K562 (cell line): ENCODE results near the gene TFPI. TPM values are rescaled to one million over a fixed set of nuclear protein-coding genes. Genes with fewer than 3 reads are reported as not detected.

Experiments used
- CCAR2 ChIP-seq: fragments of 200-400 bp; formaldehyde crosslinking; IDR thresholded peaks from 2 replicates; pipeline ENCODE4 v1.6.1; 2017; ENCODE audit warnings: mild to moderate bottlenecking, low read depth, low read length
- GMEB1 ChIP-seq: fragments of 250-450 bp; sonication (Bioruptor Pico); IDR thresholded peaks from 2 replicates; pipeline ENCODE4 v1.4.0; 2020; ENCODE audit warnings: mild to moderate bottlenecking
- HIVEP1 ChIP-seq: fragments of 250-450 bp; sonication (Bioruptor Pico); IDR thresholded peaks from 2 replicates; pipeline ENCODE4 v1.4.0; 2020; ENCODE audit warnings: mild to moderate bottlenecking
- HMG20B ChIP-seq: fragments of 250-450 bp; sonication (Bioruptor Pico); IDR thresholded peaks from 2 replicates; pipeline ENCODE4 v1.5.0; 2021; ENCODE audit warnings: mild to moderate bottlenecking
- KDM2B ChIP-seq: fragments of 250-450 bp; sonication (Bioruptor Pico); IDR thresholded peaks from 2 replicates; pipeline ENCODE4 v1.8.0; 2021; ENCODE audit warnings: mild to moderate bottlenecking, moderate library complexity
- PCBP1 ChIP-seq: fragments of 200-400 bp; formaldehyde crosslinking; IDR thresholded peaks from 2 replicates; pipeline ENCODE4 v1.6.1; 2018; ENCODE audit warnings: mild to moderate bottlenecking, low read depth, low read length; ENCODE audit not compliant: poor library complexity, severe bottlenecking
- PHB ChIP-seq: fragments of 250-450 bp; sonication (Bioruptor Pico); IDR thresholded peaks from 2 replicates; pipeline ENCODE4 v1.5.0; 2021
- POLR3G ChIP-seq: IDR thresholded peaks from 2 replicates; pipeline ENCODE4 v1.6.1; 2011; ENCODE audit not compliant: insufficient read length, insufficient replicate concordance; ENCODE audit errors: extremely low read depth
- ZNF696 ChIP-seq: fragments of 250-450 bp; sonication (Bioruptor Pico); conservative IDR thresholded peaks from 2 replicates; pipeline ENCODE4 v1.4.0; 2020; ENCODE audit warnings: mild to moderate bottlenecking, moderate library complexity
- ZNF766 ChIP-seq: fragments of 200-800 bp; sonication (Bioruptor generic); conservative IDR thresholded peaks from 2 replicates; pipeline ENCODE4 v1.6.1; 2016; ENCODE audit warnings: missing genetic modification characterization, missing compliant biosample characterization
- polyA plus RNA-seq, 8 experiments: library from polyadenylated mRNA; depleted of rRNA in 4 of 8; stranded (reverse) in 5 of 8; unstranded in 3 of 8; fragments of >200 nt; fragmentation: Nextera tagmentation in 2 of 8; fragmentation: Illumina TruSeq in 1 of 8; extraction: Ambion mirVana in 2 of 8; extraction: Trizol in 1 of 8; gene quantifications; 2 replicates each; pipeline versions ENCODE4 v1.2.1 to v1.2.3, GENCODE V29; 2011 to 2014; ENCODE audit warnings: inconsistent platforms in 1 of 8, missing spikeins in 1 of 8
- total RNA-seq, 7 experiments: library from RNA; depleted of rRNA in 6 of 7; stranded (reverse); fragments of >200 nt in 6 of 7; fragmentation: Illumina TruSeq in 2 of 7; extraction: Trizol in 2 of 7; gene quantifications; 2 replicates each; pipeline versions ENCODE4 v1.2.1 to v1.2.3, GENCODE V29; 2011 to 2021; ENCODE audit warnings: low replicate concordance in 1 of 7
- TF ChIP-seq, protein P1 (sequence below), 2 experiments: fragments of 150-350 bp in 1 of 2; IDR thresholded peaks; 2 replicates each; pipeline ENCODE4 v1.6.1; 2012 to 2016; ENCODE audit warnings: low read depth in 2 of 2, low read length in 2 of 2, mild to moderate bottlenecking in 1 of 2, moderate library complexity in 1 of 2
- TF ChIP-seq, protein P2 (sequence below): fragments of 450-650 bp; formaldehyde crosslinking; IDR thresholded peaks from 2 replicates; pipeline ENCODE4 v1.4.0; 2020; ENCODE audit warnings: mild to moderate bottlenecking, moderate library complexity
- TF ChIP-seq, protein P3 (sequence below): sonication (generic); formaldehyde crosslinking; IDR thresholded peaks from 2 replicates; pipeline ENCODE4 v1.8.0; 2023; ENCODE audit warnings: missing genetic modification reagents, mild to moderate bottlenecking, borderline replicate concordance

Gene TFPI
- total and polyA plus RNA-seq, 9 of the 15 experiments (the other 6 are each of a cell fraction or from before 2014, with no cell fraction given): 53.5 to 219 (median 100) TPM

DNA sequence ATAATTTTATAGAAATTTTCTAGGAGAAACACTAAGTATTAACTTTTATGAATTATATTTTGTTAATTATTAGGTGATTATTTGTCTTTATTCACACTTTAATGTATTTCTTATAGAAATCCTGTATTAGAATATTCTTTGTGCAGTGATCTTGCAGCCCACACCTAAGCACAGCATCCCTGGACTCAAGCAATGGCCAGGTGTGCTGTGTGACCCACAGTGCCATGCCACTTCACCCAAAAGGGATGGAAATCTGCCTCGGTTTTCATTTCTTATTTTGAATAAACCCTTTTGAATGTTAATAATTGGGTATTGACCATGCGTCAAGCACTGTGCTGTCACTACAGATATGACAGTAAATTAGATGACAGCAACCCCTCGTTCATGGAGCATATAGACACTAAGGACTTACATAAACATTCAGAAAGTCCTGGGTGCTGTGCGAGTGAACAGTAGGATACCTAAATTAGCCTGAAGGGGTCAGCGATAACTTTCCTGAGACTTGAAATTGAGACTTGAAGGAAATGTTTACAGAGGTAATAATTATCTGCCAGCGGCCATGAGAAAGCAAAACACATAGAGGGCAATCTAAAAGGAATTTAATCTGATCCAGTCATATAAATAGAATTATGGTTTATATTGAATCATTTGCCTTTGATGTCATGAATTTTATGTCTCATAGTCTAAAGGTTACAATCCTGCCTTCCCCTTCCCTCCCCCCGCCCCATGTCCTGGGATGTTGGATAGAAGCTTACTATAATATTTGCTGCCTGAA is 53.5 kb downstream of the TFPI start (continued):
- TF ChIP-seq, protein P1, sequence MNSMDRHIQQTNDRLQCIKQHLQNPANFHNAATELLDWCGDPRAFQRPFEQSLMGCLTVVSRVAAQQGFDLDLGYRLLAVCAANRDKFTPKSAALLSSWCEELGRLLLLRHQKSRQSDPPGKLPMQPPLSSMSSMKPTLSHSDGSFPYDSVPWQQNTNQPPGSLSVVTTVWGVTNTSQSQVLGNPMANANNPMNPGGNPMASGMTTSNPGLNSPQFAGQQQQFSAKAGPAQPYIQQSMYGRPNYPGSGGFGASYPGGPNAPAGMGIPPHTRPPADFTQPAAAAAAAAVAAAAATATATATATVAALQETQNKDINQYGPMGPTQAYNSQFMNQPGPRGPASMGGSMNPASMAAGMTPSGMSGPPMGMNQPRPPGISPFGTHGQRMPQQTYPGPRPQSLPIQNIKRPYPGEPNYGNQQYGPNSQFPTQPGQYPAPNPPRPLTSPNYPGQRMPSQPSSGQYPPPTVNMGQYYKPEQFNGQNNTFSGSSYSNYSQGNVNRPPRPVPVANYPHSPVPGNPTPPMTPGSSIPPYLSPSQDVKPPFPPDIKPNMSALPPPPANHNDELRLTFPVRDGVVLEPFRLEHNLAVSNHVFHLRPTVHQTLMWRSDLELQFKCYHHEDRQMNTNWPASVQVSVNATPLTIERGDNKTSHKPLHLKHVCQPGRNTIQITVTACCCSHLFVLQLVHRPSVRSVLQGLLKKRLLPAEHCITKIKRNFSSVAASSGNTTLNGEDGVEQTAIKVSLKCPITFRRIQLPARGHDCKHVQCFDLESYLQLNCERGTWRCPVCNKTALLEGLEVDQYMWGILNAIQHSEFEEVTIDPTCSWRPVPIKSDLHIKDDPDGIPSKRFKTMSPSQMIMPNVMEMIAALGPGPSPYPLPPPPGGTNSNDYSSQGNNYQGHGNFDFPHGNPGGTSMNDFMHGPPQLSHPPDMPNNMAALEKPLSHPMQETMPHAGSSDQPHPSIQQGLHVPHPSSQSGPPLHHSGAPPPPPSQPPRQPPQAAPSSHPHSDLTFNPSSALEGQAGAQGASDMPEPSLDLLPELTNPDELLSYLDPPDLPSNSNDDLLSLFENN (IDR thresholded peaks at IDR 0.05; ENCODE audit: low read depth in 2 of 2, low read length in 2 of 2): no peak
- no peak for TF ChIP-seq KDM2B
- TF ChIP-seq HIVEP1 (CRISPR knock-in tag): no peak
- no peak for TF ChIP-seq ZNF766
- TF ChIP-seq CCAR2: no peak
- TF ChIP-seq PCBP1: no peak
- no peak for TF ChIP-seq POLR3G
- no peak for TF ChIP-seq ZNF696
- TF ChIP-seq, protein P2, sequence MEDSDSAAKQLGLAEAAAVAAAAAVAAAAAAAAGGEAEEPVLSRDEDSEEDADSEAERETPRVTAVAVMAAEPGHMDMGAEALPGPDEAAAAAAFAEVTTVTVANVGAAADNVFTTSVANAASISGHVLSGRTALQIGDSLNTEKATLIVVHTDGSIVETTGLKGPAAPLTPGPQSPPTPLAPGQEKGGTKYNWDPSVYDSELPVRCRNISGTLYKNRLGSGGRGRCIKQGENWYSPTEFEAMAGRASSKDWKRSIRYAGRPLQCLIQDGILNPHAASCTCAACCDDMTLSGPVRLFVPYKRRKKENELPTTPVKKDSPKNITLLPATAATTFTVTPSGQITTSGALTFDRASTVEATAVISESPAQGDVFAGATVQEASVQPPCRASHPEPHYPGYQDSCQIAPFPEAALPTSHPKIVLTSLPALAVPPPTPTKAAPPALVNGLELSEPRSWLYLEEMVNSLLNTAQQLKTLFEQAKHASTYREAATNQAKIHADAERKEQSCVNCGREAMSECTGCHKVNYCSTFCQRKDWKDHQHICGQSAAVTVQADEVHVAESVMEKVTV (CRISPR knock-in tag): no peak
- TF ChIP-seq, protein P3, sequence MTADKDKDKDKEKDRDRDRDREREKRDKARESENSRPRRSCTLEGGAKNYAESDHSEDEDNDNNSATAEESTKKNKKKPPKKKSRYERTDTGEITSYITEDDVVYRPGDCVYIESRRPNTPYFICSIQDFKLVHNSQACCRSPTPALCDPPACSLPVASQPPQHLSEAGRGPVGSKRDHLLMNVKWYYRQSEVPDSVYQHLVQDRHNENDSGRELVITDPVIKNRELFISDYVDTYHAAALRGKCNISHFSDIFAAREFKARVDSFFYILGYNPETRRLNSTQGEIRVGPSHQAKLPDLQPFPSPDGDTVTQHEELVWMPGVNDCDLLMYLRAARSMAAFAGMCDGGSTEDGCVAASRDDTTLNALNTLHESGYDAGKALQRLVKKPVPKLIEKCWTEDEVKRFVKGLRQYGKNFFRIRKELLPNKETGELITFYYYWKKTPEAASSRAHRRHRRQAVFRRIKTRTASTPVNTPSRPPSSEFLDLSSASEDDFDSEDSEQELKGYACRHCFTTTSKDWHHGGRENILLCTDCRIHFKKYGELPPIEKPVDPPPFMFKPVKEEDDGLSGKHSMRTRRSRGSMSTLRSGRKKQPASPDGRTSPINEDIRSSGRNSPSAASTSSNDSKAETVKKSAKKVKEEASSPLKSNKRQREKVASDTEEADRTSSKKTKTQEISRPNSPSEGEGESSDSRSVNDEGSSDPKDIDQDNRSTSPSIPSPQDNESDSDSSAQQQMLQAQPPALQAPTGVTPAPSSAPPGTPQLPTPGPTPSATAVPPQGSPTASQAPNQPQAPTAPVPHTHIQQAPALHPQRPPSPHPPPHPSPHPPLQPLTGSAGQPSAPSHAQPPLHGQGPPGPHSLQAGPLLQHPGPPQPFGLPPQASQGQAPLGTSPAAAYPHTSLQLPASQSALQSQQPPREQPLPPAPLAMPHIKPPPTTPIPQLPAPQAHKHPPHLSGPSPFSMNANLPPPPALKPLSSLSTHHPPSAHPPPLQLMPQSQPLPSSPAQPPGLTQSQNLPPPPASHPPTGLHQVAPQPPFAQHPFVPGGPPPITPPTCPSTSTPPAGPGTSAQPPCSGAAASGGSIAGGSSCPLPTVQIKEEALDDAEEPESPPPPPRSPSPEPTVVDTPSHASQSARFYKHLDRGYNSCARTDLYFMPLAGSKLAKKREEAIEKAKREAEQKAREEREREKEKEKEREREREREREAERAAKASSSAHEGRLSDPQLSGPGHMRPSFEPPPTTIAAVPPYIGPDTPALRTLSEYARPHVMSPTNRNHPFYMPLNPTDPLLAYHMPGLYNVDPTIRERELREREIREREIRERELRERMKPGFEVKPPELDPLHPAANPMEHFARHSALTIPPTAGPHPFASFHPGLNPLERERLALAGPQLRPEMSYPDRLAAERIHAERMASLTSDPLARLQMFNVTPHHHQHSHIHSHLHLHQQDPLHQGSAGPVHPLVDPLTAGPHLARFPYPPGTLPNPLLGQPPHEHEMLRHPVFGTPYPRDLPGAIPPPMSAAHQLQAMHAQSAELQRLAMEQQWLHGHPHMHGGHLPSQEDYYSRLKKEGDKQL (CRISPR knock-in tag): no peak
- TF ChIP-seq HMG20B: no peak
- TF ChIP-seq GMEB1: no peak
- TF ChIP-seq PHB (CRISPR knock-in tag): no peak
